Loucy (cell line): ENCODE measurements around the gene PRDM5.

Source experiments
- H2AFZ ChIP-seq: fragments of 200-600 bp; sonication (generic); 2 replicates; pipeline ENCODE4 v1.6.0; 2016; ENCODE audit warnings: antibody characterized with exemption, mild to moderate bottlenecking, low read length, moderate library complexity
- H3F3A ChIP-seq: fragments of 200-600 bp; 2 replicates; pipeline ENCODE4 v1.6.0; 2016; ENCODE audit warnings: antibody characterized with exemption, low read depth, mild to moderate bottlenecking
- H3K27me3 ChIP-seq: fragments of 200-600 bp; sonication (generic); 2 replicates; pipeline ENCODE4 v1.6.1; 2014; ENCODE audit warnings: low read length, mild to moderate bottlenecking; ENCODE audit not compliant: insufficient read depth, poor library complexity, severe bottlenecking
- H3K36me3 ChIP-seq: fragments of 200-600 bp; sonication (generic); 2 replicates; pipeline ENCODE4 v1.6.1; 2016; ENCODE audit warnings: low read length; ENCODE audit not compliant: insufficient read depth
- H3K4me1 ChIP-seq: fragments of 200-600 bp; sonication (generic); 2 replicates; pipeline ENCODE4 v1.5.1; 2014; ENCODE audit warnings: low read length, mild to moderate bottlenecking; ENCODE audit not compliant: insufficient read depth, poor library complexity, severe bottlenecking
- H3K4me2 ChIP-seq: fragments of 200-600 bp; sonication (generic); 2 replicates; pipeline ENCODE4 v1.6.0; 2014; ENCODE audit warnings: antibody characterized with exemption, low read length, low read depth, mild to moderate bottlenecking; ENCODE audit not compliant: poor library complexity, severe bottlenecking
- H3K4me3 ChIP-seq: fragments of 200-600 bp; sonication (generic); 2 replicates; pipeline ENCODE4 v1.5.1; 2014; ENCODE audit warnings: low read length, mild to moderate bottlenecking, mixed read lengths; ENCODE audit not compliant: poor library complexity, severe bottlenecking
- H3K79me2 ChIP-seq: fragments of 200-600 bp; sonication (generic); 2 replicates; pipeline ENCODE4 v1.6.1; 2014; ENCODE audit warnings: low read length; ENCODE audit not compliant: insufficient read depth
- H3K9ac ChIP-seq: fragments of 200-600 bp; sonication (generic); 2 replicates; pipeline ENCODE4 v1.6.0; 2014; ENCODE audit warnings: mild to moderate bottlenecking, low read depth, low read length, moderate library complexity; ENCODE audit not compliant: poor library complexity, severe bottlenecking
- H3K9me2 ChIP-seq: fragments of 200-600 bp; sonication (generic); replicated peaks from 2 replicates; pipeline ENCODE4 v1.6.1; 2016; ENCODE audit warnings: low read depth, low read length, mixed read lengths
- H3K9me3 ChIP-seq: fragments of 200-600 bp; sonication (generic); 2 replicates; pipeline ENCODE4 v1.6.1; 2014; ENCODE audit warnings: mild to moderate bottlenecking, antibody characterized with exemption, low read length, low read depth; ENCODE audit not compliant: insufficient read depth
- H4K20me1 ChIP-seq: fragments of 200-600 bp; sonication (generic); 2 replicates; pipeline ENCODE4 v1.6.0; 2014; ENCODE audit warnings: antibody characterized with exemption, low read length, mild to moderate bottlenecking; ENCODE audit not compliant: insufficient read depth, poor library complexity, severe bottlenecking
- CTCF ChIP-seq: fragments of 200-600 bp; sonication (generic); conservative IDR thresholded peaks from 2 replicates; pipeline ENCODE4 v1.5.1; 2014; ENCODE audit warnings: mild to moderate bottlenecking, antibody characterized with exemption, low read length
- EZH2phosphoT487 ChIP-seq: fragments of 200-600 bp; IDR thresholded peaks from 2 replicates; pipeline ENCODE4 v1.6.1; 2018; ENCODE audit warnings: antibody characterized with exemption, mild to moderate bottlenecking, moderate library complexity, borderline replicate concordance

PRDM5 gene

DNA sequence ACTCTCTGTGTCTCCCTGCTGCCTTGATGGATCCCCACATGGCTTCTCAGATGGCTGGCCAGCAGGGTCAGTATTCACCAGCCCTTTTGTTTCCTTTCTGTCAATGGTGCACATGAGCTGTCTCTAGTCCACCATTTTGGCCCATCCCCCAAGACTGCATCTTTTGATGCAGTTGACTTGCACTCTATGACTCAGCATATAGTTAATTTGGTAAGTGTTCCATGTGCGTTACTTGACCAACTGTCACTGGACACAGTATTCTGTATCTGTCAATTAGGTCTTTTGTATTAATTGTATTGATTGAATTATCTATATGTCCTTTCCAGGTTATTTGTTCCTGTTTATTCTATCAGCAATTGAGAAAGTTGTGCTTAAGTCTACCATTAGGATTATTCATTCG, 29.2 kb downstream of the PRDM5 start:
- Histone ChIP-seq H3K4me2 (no peak overlapping the region), H3K9ac (no peak overlapping the region), H3K4me3 (no peak overlapping the region), H3K9me2 (no peaks in the 10 kb centered on the region), H2AFZ (no peak overlapping the region), H3F3A (no peaks in the 10 kb centered on the region), H3K79me2 (no peaks in the 10 kb centered on the region), H4K20me1 (no peaks in the 10 kb centered on the region), H3K9me3 (no peaks in the 10 kb centered on the region; the same call in 1 of the 2 replicates), H3K36me3 (no peaks in the 10 kb centered on the region), H3K4me1 (no peaks in the 10 kb centered on the region), H3K27me3 (no peaks in the 10 kb centered on the region)
- TF ChIP-seq EZH2phosphoT487 = no peak
- no peak for TF ChIP-seq CTCF

DNA sequence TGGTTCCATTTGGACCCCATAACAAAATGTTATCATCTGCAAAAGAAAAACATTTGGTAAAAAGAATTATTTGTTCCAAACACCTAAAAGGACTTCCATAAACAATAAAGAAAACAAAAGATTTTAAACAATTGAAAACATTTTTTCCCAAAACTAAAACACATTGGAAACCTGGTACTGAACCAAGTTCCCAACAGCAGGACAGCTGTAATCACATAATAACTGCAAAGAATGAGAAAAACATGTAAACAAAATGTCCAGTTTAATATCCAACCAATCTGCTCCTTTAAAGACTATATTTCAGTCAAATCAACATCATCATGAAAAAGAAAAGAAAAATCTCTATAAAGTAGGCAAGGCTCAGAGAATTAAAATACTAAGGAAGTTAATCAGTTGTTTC, 36.3 kb downstream of the PRDM5 start:
- H3K4me2 ChIP-seq = no peak overlapping the region
- no peaks in the 10 kb centered on the region for H3K9me2 ChIP-seq
- no peak overlapping the region for H2AFZ ChIP-seq
- H4K20me1 ChIP-seq = no peaks in the 10 kb centered on the region
- TF ChIP-seq CTCF = no peak
- H3K9ac ChIP-seq = no peak overlapping the region
- H3K4me3 ChIP-seq = no peak overlapping the region
- no peaks in the 10 kb centered on the region for H3K79me2 ChIP-seq
- H3K27me3 ChIP-seq = no peaks in the 10 kb centered on the region
- no peaks in the 10 kb centered on the region; the same call in 1 of the 2 replicates for H3K9me3 ChIP-seq
- no peaks in the 10 kb centered on the region for H3F3A ChIP-seq
- no peaks in the 10 kb centered on the region for H3K36me3 ChIP-seq
- no peaks in the 10 kb centered on the region for H3K4me1 ChIP-seq

DNA sequence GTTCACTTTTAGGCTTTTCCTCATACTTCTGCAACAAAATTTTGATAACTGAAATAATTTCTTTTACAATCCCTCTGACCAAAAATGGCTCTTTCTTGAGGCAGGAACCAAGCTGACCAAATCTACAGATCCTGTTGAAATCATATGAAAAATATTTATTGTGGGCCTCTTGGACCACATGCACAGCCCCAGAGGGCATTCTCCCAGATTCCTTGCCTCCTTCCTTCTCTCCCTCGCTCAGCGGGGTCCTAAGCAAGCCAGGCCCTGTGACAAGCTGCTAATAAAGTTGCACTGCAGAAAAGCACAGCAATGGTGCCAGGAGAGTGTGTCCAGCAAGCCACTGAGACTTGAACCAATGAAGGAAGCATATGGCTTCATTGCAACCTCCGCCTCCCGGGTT, 40.7 kb downstream of the PRDM5 start:
- no peaks in the 10 kb centered on the region for H3K79me2 ChIP-seq
- H2AFZ ChIP-seq = no peak overlapping the region
- TF ChIP-seq CTCF (no peak), EZH2phosphoT487 (no peak)
- no peaks in the 10 kb centered on the region for H3K27me3 ChIP-seq
- H3K9ac ChIP-seq = no peak overlapping the region
- H3K9me2 ChIP-seq = no peaks in the 10 kb centered on the region
- no peaks in the 10 kb centered on the region for H3F3A ChIP-seq
- no peaks in the 10 kb centered on the region for H3K9me3 ChIP-seq
- H3K4me2 ChIP-seq = no peak overlapping the region
- no peak overlapping the region for H3K4me3 ChIP-seq
- no peaks in the 10 kb centered on the region for H3K36me3 ChIP-seq
- no peaks in the 10 kb centered on the region for H4K20me1 ChIP-seq
- H3K4me1 ChIP-seq = no peaks in the 10 kb centered on the region
